Measurements from ENCODE around the gene SGPL1.

The SGPL1 gene

GRCh38 chr10:70780370-70780760 lies 35.4 kb upstream of the SGPL1 start:
- no peak for DNase-seq

GRCh38 chr10:70780772-70781171 lies 35.0 kb upstream of the SGPL1 start:
- no peak for DNase-seq

GRCh38 chr10:70781461-70782051 lies 34.2 kb upstream of the SGPL1 start:
- DNase-seq: no peak

- no peak for DNase-seq
Measured at GRCh38 chr10:70782086-70782745, 33.5 kb upstream of the SGPL1 start.

GRCh38 chr10:70782746-70783680 lies 32.7 kb upstream of the SGPL1 start:
- peak; percentile 58 to 62 for DNase-seq

GRCh38 chr10:70784016-70784415 lies 31.7 kb upstream of the SGPL1 start:
- peak; percentile 16 to 27 for DNase-seq

GRCh38 chr10:70784471-70784870 lies 31.3 kb upstream of the SGPL1 start:
- peak in 1 of 2 donors; percentile 29 for DNase-seq

- DNase-seq: peak in 1 of 2 donors; percentile 21
Measured at GRCh38 chr10:70785190-70785589, 30.6 kb upstream of the SGPL1 start, which contains the start of gene TBATA. TBATA (minus strand) TSS chr10:70785377; CDS start chr10:70783379, 1,998 bp downstream.

- DNase-seq: peak; percentile 14 to 28
Measured at GRCh38 chr10:70786799-70787415, 28.8 kb upstream of the SGPL1 start.

- no peak for DNase-seq
Measured at GRCh38 chr10:70791386-70792039, 24.2 kb upstream of the SGPL1 start.

- no peak for DNase-seq
Measured at GRCh38 chr10:70795613-70796012, 20.1 kb upstream of the SGPL1 start.

GRCh38 chr10:70797840-70798239 lies 17.9 kb upstream of the SGPL1 start:
- DNase-seq: no peak

- peak; percentile 22 to 31 for DNase-seq
Measured at GRCh38 chr10:70799124-70799523, 16.6 kb upstream of the SGPL1 start.

- DNase-seq: no peak
Measured at GRCh38 chr10:70801854-70802253, 13.9 kb upstream of the SGPL1 start.

GRCh38 chr10:70803775-70804420 lies 11.8 kb upstream of the SGPL1 start:
- DNase-seq: no peak

GRCh38 chr10:70804421-70804808 lies 11.3 kb upstream of the SGPL1 start:
- no peak for DNase-seq

- DNase-seq: no peak
Measured at GRCh38 chr10:70805619-70806215, 10.0 kb upstream of the SGPL1 start.

- no peak for DNase-seq
Measured at GRCh38 chr10:70806841-70807240, 8.9 kb upstream of the SGPL1 start.

- DNase-seq: no peak
Measured at GRCh38 chr10:70807556-70807955, 8.2 kb upstream of the SGPL1 start.

- DNase-seq: no peak
Measured at GRCh38 chr10:70809011-70809611, 6.6 kb upstream of the SGPL1 start.

- no peak for DNase-seq
Measured at GRCh38 chr10:70809726-70810125, 6.0 kb upstream of the SGPL1 start.

Data from inflammatory macrophage (primary cell).